ENCODE results near the gene CDC40. TPM values are rescaled to one million over a fixed set of nuclear protein-coding genes. Genes with fewer than 3 reads are reported as not detected.

The CDC40 gene
- 10 to 100 TPM; 25.5 to 26.0 TPM for total RNA-seq

DNA sequence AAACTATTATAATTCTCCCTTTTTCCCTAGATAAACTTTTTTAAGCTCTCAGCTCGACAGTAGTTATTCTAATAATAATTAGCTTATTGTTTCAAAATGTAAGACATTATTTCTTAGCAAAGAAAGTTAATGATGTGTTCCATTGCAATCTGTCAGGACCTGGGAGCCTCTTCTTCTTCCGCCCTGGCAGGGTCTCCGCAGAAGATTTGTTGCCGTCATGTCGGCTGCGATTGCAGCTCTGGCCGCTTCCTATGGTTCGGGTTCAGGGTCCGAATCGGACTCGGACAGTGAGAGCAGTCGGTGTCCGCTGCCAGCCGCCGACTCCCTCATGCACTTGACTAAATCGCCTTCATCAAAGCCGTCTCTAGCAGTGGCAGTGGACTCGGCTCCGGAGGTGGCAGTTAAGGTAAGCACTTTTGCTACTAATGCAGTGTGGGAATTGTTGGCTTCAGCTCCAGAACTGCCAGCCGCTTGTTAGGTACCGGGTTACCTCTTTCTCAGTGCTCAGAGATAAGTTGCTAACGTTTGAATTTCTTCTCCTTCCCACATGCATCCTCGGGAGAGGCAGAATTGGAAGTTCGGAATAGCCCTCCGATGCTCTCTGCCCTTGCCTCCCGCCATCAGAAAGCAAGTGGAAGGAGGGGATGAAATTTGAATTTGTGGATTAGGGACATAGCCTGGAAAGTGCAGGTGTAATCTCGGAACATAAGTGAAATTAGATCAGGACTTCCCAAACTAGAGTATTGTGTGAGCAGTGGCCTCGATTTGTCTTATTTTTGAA lies at the start of gene CDC40:
Gene CDC40, plus strand, starts transcription at position 200 of the 781 bp plus-strand sequence. Its CDS starts 18 bp downstream, at position 218.
- intact Hi-C loops (cut with micrococcal nuclease): no loop called here
- ChIA-PET POLR2A (interaction anchor here (0.6 to 1.6 kb wide), 9 partner anchors 8 to 721 kb away, joined by 3 to 5 read pairs (median 4); partner anchors contain the start of gene AMD1), CTCF (interaction anchor here (1.2 to 2.9 kb wide), 3 partner anchors 8 to 140 kb away, joined by 3 to 7 read pairs (median 4); no protein-coding TSS in a partner anchor)
- H3K4me3 Mint-ChIP-seq: no peak within 1 kb of the TSS
- no peak within 1 kb of the TSS for H3K27ac Mint-ChIP-seq
- no peaks in the 10 kb centered on the region for H3K9me3 Mint-ChIP-seq
- H3K4me1 Mint-ChIP-seq (ENCODE audit: low read depth): peaks cover 10% of the 10 kb centered on the region
- no peak for TF ChIP-seq CTCF (IDR thresholded peaks at IDR 0.05)
- H3K27me3 Mint-ChIP-seq: peaks cover 6% of the 10 kb centered on the region
- H3K36me3 Mint-ChIP-seq (ENCODE audit: low read depth): no peaks in the 10 kb centered on the region
- DNase-seq (peak; percentile 65), ATAC-seq (peak; percentile 55)

DNA sequence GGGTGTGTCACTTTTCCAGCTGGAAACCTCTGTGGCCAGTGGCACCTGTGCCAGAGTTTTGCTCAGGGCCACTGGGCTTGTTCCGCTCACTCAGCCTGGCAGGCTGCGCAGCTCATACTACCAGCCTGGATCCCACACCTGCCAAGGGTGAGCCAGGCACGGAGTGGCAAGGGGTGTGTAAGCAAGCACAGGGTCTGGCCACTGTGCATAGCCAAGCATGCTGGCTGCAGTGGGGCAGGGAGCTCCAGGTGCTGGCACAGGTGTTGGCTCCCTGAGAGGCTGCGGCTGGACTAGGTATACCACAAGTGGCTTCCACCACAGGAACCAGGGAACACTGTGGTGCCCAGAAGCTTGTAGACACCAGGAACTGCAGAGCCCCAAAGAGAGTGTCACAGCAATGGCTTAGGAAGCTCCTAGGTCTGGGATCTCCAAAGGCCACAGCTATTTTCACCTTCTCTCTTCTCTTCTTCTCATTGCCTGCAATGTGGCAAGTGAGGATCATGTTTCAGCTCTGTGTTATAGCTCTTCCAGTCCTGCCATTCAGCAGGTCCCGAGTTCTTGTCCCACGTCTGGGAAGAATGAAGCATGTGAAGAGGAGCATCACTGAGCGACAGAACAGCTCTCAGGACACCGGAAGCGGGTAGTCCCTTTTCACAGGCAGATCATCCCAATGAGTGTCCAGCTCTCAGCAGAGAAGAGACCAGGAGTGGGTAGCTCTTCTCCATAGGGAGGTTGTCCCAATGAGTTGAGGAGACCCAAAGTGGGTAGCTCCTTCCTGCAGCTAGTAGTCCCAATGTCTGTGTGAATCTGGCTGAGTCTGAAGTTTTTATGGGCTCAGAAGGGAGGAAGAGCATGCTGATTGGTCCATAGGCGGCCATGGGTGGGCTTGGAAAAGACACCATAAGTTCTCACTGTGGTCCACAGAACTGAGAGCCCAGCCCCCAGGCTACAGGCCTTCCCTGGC lies 42.0 kb upstream of the CDC40 start:
- CTCF ChIA-PET: no interaction called here
- TF ChIP-seq CTCF (IDR thresholded peaks at IDR 0.05): no peak

DNA sequence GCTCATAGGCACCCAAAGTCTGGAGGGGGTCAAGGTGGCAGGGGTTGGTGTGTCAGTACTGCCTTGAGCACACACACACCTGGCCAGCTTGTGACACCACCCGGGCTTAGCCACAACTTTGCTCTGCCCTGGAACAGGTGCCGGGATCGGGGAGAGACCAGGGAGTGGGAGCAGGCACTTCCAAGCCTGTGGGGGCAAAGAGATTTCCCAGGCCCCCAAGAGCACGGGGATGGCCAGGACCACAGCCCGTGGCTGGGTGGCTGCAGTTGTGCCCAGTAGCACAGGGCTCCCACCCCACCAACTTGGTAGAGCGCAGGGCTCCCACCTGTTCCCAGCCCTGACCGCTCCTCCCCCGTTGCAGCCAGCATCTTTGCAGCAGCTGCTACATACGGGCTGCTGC lies 41.2 kb upstream of the CDC40 start:
- intact Hi-C loops (cut with micrococcal nuclease): no loop called here
- ATAC-seq (no peak), DNase-seq (no peak)
- Mint-ChIP-seq H3K27ac (no peak overlapping the region), H3K27me3 (peaks cover 6% of the 10 kb centered on the region), H3K4me1 (ENCODE audit: low read depth) (no peaks in the 10 kb centered on the region), H3K4me3 (no peak overlapping the region), H3K36me3 (ENCODE audit: low read depth) (no peaks in the 10 kb centered on the region), H3K9me3 (no peaks in the 10 kb centered on the region)
- no peak for TF ChIP-seq CTCF (IDR thresholded peaks at IDR 0.05)
- CTCF ChIA-PET: no interaction called here
- POLR2A ChIA-PET: no interaction called here

More for the DNA sequence above, 42.0 kb upstream of the CDC40 start:
- POLR2A ChIA-PET: no interaction called here
- peaks cover 6% of the 10 kb centered on the region for H3K27me3 Mint-ChIP-seq
- no peaks in the 10 kb centered on the region for H3K36me3 Mint-ChIP-seq (ENCODE audit: low read depth)
- intact Hi-C loops (cut with micrococcal nuclease): no loop called here
- no peaks in the 10 kb centered on the region for H3K4me1 Mint-ChIP-seq (ENCODE audit: low read depth)
- no peaks in the 10 kb centered on the region for H3K9me3 Mint-ChIP-seq
- H3K27ac Mint-ChIP-seq: no peak overlapping the region
- no peak for ATAC-seq
- no peak for DNase-seq
- no peak overlapping the region for H3K4me3 Mint-ChIP-seq

DNA sequence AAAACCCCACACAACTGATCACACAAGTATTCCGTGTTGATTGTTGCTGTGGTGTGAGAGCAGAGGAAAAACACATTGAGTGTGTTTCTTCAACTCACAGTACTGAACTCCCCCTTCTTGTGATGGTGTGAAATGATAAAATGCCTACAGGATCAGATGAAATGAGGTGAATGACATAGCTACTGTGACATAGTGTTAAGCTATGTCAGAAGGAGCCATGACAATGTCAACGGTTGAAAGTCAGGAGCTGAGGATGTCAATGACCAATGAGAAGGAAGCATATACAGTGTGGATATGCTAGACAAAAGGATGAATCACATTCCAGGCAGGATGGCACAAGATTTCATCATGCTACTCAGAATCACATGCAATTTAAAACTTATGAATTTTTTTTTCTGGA lies 39.6 kb upstream of the CDC40 start:
- intact Hi-C loops (cut with micrococcal nuclease): no loop called here
- ChIA-PET CTCF (no interaction called here), POLR2A (no interaction called here)
- ATAC-seq (no peak), DNase-seq (no peak)
- no peak for TF ChIP-seq CTCF (IDR thresholded peaks at IDR 0.05)
- H3K4me1 Mint-ChIP-seq (ENCODE audit: low read depth): no peaks in the 10 kb centered on the region
- H3K4me3 Mint-ChIP-seq: no peak overlapping the region
- H3K27me3 Mint-ChIP-seq: peaks cover 6% of the 10 kb centered on the region
- no peaks in the 10 kb centered on the region for H3K9me3 Mint-ChIP-seq
- H3K27ac Mint-ChIP-seq: no peak overlapping the region
- no peaks in the 10 kb centered on the region for H3K36me3 Mint-ChIP-seq (ENCODE audit: low read depth)

All from activated CD8-positive, alpha-beta T cell treated with anti-CD3 and anti-CD28 coated beads for 36 hours (primary cell).